ENCODE results near the gene MINDY4B. TPM values are rescaled to one million over a fixed set of nuclear protein-coding genes. Genes with fewer than 3 reads are reported as not detected.

Gene MINDY4B
- total RNA-seq, 1 donor from 2014 or later = not detected

DNA sequence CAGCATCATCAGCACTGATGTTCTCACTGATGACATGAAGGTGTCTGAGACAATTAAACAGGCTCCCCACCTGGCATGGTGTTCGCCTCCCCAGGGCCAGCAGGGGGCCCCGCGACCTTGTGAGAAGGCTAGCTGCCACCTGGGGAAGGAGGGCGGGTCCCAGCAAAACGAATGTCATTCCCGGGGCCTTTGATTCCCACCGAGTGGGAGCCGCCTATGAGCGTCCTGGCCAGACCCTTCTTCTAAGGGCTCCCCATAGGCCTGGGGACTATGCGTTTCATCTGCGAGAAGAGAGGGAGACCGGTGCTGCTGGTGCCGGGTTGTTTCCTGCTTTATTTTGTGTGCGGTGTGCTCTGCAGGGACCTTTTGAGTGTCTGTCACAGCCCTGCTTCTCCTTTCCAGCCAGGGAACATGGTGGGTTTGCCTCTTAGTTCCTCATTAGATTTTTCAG, 20.5 kb upstream of the MINDY4B start:
- peaks cover 3 to 8% (median 5%) of the 10 kb centered on the region in 3 donors for H3K27me3 ChIP-seq (ENCODE audit: control insufficient read depth in 3 of 3, insufficient read depth in 3 of 3, low read length in 3 of 3)
- H3K9me3 ChIP-seq (ENCODE audit: control insufficient read depth in 3 of 3, low read length in 3 of 3) = no peaks in the 10 kb centered on the region
- no peak overlapping the region for H3K9ac ChIP-seq (ENCODE audit: low read depth in 1 of 3, low read length in 3 of 3)
- H3K4me3 ChIP-seq (ENCODE audit: low read length in 3 of 3) = no peak overlapping the region
- H3K36me3 ChIP-seq (ENCODE audit: control insufficient read depth in 3 of 3, insufficient read depth in 3 of 3, low read length in 3 of 3) = no peaks in the 10 kb centered on the region
- H3K27ac ChIP-seq (ENCODE audit: low read depth, low read length) = no peak overlapping the region
- peaks cover 0 to 2% (median 0%) of the 10 kb centered on the region in 3 donors for H3K4me1 ChIP-seq (ENCODE audit: control insufficient read depth in 3 of 3, insufficient read depth in 3 of 3, low read length in 3 of 3)

DNA sequence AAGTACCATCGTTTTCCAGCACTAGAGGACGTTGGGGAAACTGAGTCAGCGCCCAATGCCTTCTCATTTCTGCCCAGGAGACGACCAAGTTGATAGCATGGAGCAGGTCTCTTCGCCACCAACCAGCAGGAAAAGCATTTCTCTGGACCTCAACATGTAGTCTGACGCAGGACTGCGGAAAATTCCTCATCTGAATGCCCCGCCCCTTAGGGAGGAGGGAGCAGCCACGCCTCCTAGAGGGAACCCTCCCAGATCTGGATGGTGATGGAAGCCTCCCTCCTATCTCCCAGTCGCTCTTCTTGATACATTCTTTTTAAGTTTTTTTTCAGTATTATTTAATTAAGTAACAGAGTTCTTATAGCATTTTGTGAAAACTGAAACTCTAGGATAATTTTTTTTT, 17.4 kb upstream of the MINDY4B start:
- Histone ChIP-seq H3K4me3 (ENCODE audit: low read length in 3 of 3) (no peak overlapping the region), H3K9ac (ENCODE audit: low read depth in 1 of 3, low read length in 3 of 3) (no peak overlapping the region), H3K4me1 (ENCODE audit: control insufficient read depth in 3 of 3, insufficient read depth in 3 of 3, low read length in 3 of 3) (peaks cover 0 to 2% (median 0%) of the 10 kb centered on the region in 3 donors), H3K36me3 (ENCODE audit: control insufficient read depth in 3 of 3, insufficient read depth in 3 of 3, low read length in 3 of 3) (no peaks in the 10 kb centered on the region), H3K27me3 (ENCODE audit: control insufficient read depth in 3 of 3, insufficient read depth in 3 of 3, low read length in 3 of 3) (peaks cover 3 to 10% (median 9%) of the 10 kb centered on the region in 3 donors), H3K9me3 (ENCODE audit: control insufficient read depth in 3 of 3, low read length in 3 of 3) (no peaks in the 10 kb centered on the region), H3K27ac (ENCODE audit: low read depth, low read length) (no peak overlapping the region)

DNA sequence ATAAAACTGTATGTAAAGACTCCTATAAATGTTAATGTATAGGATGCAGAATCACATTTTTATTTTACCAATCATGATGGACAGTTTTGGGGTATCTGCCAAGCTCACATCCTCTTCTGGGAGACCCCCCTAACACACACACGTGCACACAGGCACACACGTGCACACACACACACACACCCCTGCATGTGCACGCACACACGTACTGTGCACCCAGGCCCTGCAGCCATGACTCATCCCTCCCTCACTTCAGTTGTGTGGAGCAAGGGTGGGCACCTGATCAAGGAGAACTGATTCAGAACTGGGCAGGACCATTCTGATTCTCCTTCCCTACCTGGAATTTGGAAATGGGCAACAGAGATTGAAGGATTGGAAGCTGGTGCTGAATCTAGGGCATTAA, 16.0 kb upstream of the MINDY4B start:
- H3K36me3 ChIP-seq (ENCODE audit: control insufficient read depth in 3 of 3, insufficient read depth in 3 of 3, low read length in 3 of 3) = no peaks in the 10 kb centered on the region
- no peak overlapping the region for H3K9ac ChIP-seq (ENCODE audit: low read depth in 1 of 3, low read length in 3 of 3)
- peaks cover 3 to 10% (median 9%) of the 10 kb centered on the region in 3 donors for H3K27me3 ChIP-seq (ENCODE audit: control insufficient read depth in 3 of 3, insufficient read depth in 3 of 3, low read length in 3 of 3)
- H3K4me1 ChIP-seq (ENCODE audit: control insufficient read depth in 3 of 3, insufficient read depth in 3 of 3, low read length in 3 of 3) = peaks cover 0 to 2% (median 0%) of the 10 kb centered on the region in 3 donors
- H3K4me3 ChIP-seq (ENCODE audit: low read length in 3 of 3) = no peak overlapping the region
- H3K27ac ChIP-seq (ENCODE audit: low read depth, low read length) = no peak overlapping the region
- no peaks in the 10 kb centered on the region for H3K9me3 ChIP-seq (ENCODE audit: control insufficient read depth in 3 of 3, low read length in 3 of 3)

DNA sequence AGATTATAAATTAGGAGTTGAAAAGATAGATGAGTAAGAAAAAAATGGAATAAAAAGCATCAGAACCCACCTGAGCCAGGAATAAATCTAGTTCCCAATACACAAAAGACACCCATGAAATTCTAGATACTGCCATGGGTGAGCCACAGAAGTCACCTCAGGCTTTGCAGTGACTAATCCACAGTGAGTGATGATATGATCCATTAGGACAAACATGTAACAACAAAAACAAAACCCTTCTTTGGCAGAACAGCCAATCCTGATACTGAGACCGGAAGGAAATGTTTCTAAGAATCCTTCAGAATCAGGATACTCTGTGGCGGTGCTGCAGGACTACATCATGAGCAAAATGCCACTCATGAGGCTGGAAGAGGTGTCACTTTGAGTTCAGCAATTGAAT, 15.0 kb upstream of the MINDY4B start:
- Histone ChIP-seq H3K4me1 (ENCODE audit: control insufficient read depth in 3 of 3, insufficient read depth in 3 of 3, low read length in 3 of 3) (no peaks in the 10 kb centered on the region), H3K9ac (ENCODE audit: low read depth in 1 of 3, low read length in 3 of 3) (no peak overlapping the region), H3K36me3 (ENCODE audit: control insufficient read depth in 3 of 3, insufficient read depth in 3 of 3, low read length in 3 of 3) (no peaks in the 10 kb centered on the region), H3K9me3 (ENCODE audit: control insufficient read depth in 3 of 3, low read length in 3 of 3) (no peaks in the 10 kb centered on the region), H3K27ac (ENCODE audit: low read depth, low read length) (no peak overlapping the region), H3K4me3 (ENCODE audit: low read length in 3 of 3) (no peak overlapping the region), H3K27me3 (ENCODE audit: control insufficient read depth in 3 of 3, insufficient read depth in 3 of 3, low read length in 3 of 3) (peaks cover 0 to 5% (median 4%) of the 10 kb centered on the region in 3 donors)

DNA sequence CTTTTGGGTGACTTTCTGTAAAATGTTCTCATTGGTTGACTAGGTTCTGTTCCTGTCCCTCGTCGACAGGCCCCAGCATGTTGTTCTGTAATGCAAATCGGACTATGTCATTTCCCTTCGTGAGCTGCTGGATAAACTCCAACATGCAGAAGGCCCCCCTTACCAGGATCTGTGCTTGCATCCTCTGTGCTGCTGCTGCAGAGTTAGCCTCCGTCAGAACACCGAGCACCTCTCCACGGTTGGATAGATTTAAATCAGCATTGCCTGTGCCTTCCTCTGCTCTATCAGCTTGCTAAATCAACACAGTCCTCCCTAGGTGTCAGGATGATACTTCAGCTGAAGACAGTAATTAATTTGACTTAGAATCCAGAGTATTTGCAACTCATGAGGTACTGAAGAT, 12.7 kb upstream of the MINDY4B start:
- peaks cover 0 to 4% (median under 1%) of the 10 kb centered on the region in 3 donors for H3K4me1 ChIP-seq (ENCODE audit: control insufficient read depth in 3 of 3, insufficient read depth in 3 of 3, low read length in 3 of 3)
- peaks cover 0 to 4% (median 2%) of the 10 kb centered on the region in 3 donors for H3K27me3 ChIP-seq (ENCODE audit: control insufficient read depth in 3 of 3, insufficient read depth in 3 of 3, low read length in 3 of 3)
- H3K4me3 ChIP-seq (ENCODE audit: low read length in 3 of 3) = no peak overlapping the region
- no peaks in the 10 kb centered on the region for H3K36me3 ChIP-seq (ENCODE audit: control insufficient read depth in 3 of 3, insufficient read depth in 3 of 3, low read length in 3 of 3)
- no peak overlapping the region for H3K9ac ChIP-seq (ENCODE audit: low read depth in 1 of 3, low read length in 3 of 3)
- no peaks in the 10 kb centered on the region for H3K9me3 ChIP-seq (ENCODE audit: control insufficient read depth in 3 of 3, low read length in 3 of 3)
- no peak overlapping the region for H3K27ac ChIP-seq (ENCODE audit: low read depth, low read length)

DNA sequence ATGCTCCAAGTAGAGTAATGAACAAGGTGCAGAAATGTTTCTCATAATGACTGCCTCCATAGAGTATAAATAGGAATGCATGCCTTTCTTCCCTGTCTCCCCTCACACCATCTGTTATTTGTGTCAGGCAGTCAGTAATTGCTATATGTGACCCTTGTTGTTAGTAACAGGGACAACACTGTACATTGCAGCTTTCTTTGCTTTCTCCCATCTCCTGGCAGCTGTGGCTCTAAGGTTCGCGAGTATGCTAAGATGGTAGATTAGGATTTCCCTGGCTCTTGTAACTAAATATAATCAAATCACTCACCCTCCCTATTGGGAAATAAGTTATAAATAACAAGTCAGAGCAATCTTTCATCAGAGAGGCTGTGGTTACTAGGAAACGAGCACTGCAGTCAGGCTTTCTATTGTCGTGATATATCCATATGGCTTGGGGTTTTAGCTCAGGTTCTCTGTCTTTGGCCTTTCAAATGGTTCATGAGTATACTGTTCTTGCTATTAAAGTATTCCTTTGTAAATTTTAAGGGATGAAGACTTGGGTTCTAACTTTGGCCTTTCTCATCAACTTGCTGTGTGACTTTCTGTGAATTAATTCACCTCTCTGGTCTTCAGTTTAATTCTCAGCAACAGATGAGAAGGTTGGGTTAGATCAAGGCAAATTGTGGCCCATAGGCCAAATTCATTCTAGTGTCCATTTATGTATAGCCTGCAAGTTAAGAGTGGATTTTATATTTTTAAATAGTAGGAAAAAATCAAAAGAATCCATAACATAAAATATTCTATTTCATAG, 8.1 kb upstream of the MINDY4B start:
- Histone ChIP-seq H3K36me3 (ENCODE audit: control insufficient read depth in 3 of 3, insufficient read depth in 3 of 3, low read length in 3 of 3) (no peaks in the 10 kb centered on the region), H3K9me3 (ENCODE audit: control insufficient read depth in 3 of 3, low read length in 3 of 3) (no peaks in the 10 kb centered on the region), H3K27me3 (ENCODE audit: control insufficient read depth in 3 of 3, insufficient read depth in 3 of 3, low read length in 3 of 3) (peaks cover 0 to 4% (median 0%) of the 10 kb centered on the region in 3 donors), H3K4me3 (ENCODE audit: low read length in 3 of 3) (no peak overlapping the region), H3K4me1 (ENCODE audit: control insufficient read depth in 3 of 3, insufficient read depth in 3 of 3, low read length in 3 of 3) (peaks cover 0 to 4% (median 4%) of the 10 kb centered on the region in 3 donors), H3K9ac (ENCODE audit: low read depth in 1 of 3, low read length in 3 of 3) (no peak overlapping the region), H3K27ac (ENCODE audit: low read depth, low read length) (peak overlapping the region; percentile 1)

DNA sequence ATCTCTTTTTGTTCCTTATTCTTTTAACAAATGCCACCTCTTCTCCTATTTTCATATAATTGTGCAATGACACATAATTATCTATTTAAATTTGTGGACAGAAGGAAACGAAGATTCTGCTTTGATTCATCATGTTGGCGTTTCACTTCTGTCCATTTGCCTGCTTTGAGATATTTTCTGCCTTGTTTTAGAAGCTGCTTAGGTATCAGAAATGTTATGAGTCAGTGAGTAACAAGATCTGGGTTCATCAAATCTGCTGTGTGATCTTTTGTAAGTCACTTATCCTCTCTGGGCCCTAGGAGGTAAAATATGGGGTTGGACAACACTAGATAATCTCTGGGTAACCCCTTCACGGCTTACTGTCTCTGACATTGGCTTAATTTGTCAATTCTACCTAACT, 7.3 kb upstream of the MINDY4B start:
- Histone ChIP-seq H3K4me1 (ENCODE audit: control insufficient read depth in 3 of 3, insufficient read depth in 3 of 3, low read length in 3 of 3) (peaks cover 0 to 4% (median 4%) of the 10 kb centered on the region in 3 donors), H3K27ac (ENCODE audit: low read depth, low read length) (peak overlapping the region; percentile 1), H3K4me3 (ENCODE audit: low read length in 3 of 3) (no peak overlapping the region), H3K36me3 (ENCODE audit: control insufficient read depth in 3 of 3, insufficient read depth in 3 of 3, low read length in 3 of 3) (no peaks in the 10 kb centered on the region), H3K9ac (ENCODE audit: low read depth in 1 of 3, low read length in 3 of 3) (no peak overlapping the region), H3K9me3 (ENCODE audit: control insufficient read depth in 3 of 3, low read length in 3 of 3) (no peaks in the 10 kb centered on the region), H3K27me3 (ENCODE audit: control insufficient read depth in 3 of 3, insufficient read depth in 3 of 3, low read length in 3 of 3) (no peaks in the 10 kb centered on the region)

DNA sequence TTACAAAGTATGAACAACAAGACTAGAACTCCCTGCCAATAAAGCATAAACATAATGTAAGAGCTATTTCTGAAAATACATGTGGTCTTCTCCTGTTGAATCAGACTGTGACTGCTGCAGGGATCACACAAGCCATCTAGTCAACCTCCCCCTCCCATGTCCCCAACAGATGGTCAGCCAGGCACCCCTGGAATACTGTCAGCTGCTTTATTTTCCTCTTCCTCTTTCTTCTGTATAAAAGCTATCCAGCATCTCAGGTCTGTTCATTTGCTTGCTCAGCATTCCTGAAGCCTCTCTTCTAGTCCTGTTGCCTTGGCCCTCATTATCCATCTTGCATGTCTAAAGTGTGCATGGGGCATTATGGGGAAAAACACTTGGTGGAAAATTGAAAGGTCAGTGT, 6.5 kb upstream of the MINDY4B start:
- Histone ChIP-seq H3K4me1 (ENCODE audit: control insufficient read depth in 3 of 3, insufficient read depth in 3 of 3, low read length in 3 of 3) (peaks cover 0 to 4% (median 4%) of the 10 kb centered on the region in 3 donors), H3K36me3 (ENCODE audit: control insufficient read depth in 3 of 3, insufficient read depth in 3 of 3, low read length in 3 of 3) (no peaks in the 10 kb centered on the region), H3K9ac (ENCODE audit: low read depth in 1 of 3, low read length in 3 of 3) (no peak overlapping the region), H3K9me3 (ENCODE audit: control insufficient read depth in 3 of 3, low read length in 3 of 3) (peaks cover 0 to 2% (median 0%) of the 10 kb centered on the region in 3 donors), H3K27me3 (ENCODE audit: control insufficient read depth in 3 of 3, insufficient read depth in 3 of 3, low read length in 3 of 3) (no peaks in the 10 kb centered on the region), H3K27ac (ENCODE audit: low read depth, low read length) (no peak overlapping the region), H3K4me3 (ENCODE audit: low read length in 3 of 3) (no peak overlapping the region)

DNA sequence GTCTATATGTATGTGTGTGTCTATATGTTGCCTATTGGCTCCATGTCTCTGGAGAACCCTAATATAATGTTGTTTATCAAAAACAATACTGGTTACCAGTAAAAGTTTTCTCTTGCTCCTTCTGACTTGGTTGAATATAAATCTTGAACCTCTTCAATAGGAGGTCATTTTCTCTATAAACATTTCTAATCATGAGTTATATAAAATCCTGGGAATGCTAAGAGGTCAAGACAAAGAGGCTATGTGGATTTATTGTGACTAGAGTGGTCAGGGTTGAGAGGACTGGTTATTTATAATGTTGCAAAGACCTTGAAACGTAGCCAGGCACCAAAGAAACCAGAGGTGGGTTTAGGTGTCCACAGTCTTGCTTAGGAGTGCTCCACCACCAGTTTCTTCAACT, 1.2 kb upstream of the MINDY4B start:
- Histone ChIP-seq H3K9me3 (ENCODE audit: control insufficient read depth in 3 of 3, low read length in 3 of 3) (peaks cover 0 to 2% (median 0%) of the 10 kb centered on the region in 3 donors), H3K4me1 (ENCODE audit: control insufficient read depth in 3 of 3, insufficient read depth in 3 of 3, low read length in 3 of 3) (no peaks in the 10 kb centered on the region), H3K27ac (ENCODE audit: low read depth, low read length) (no peak overlapping the region), H3K4me3 (ENCODE audit: low read length in 3 of 3) (no peak overlapping the region), H3K9ac (ENCODE audit: low read depth in 1 of 3, low read length in 3 of 3) (no peak overlapping the region), H3K36me3 (ENCODE audit: control insufficient read depth in 3 of 3, insufficient read depth in 3 of 3, low read length in 3 of 3) (no peaks in the 10 kb centered on the region), H3K27me3 (ENCODE audit: control insufficient read depth in 3 of 3, insufficient read depth in 3 of 3, low read length in 3 of 3) (no peaks in the 10 kb centered on the region)

DNA sequence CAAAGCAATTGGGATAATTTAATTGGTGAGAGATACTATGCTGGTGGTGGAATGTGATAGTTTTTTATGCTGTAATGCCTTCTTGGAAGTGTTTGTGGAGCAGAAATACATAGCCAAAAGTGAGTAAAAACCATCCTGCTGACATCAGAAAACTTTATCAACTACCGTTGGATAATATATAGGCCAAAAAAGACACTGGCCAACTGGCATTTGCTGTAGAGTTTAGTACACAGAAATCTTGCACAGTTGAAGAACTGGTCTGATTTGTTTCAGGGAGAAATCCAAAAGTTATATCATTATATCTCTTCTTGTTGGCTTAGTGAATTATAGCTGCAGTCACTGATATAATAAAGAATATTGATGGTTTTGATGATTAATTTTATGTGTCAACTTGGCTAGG, 507 bp upstream of the MINDY4B start:
- Histone ChIP-seq H3K9ac (ENCODE audit: low read depth in 1 of 3, low read length in 3 of 3) (no peak overlapping the region), H3K36me3 (ENCODE audit: control insufficient read depth in 3 of 3, insufficient read depth in 3 of 3, low read length in 3 of 3) (no peaks in the 10 kb centered on the region), H3K4me3 (ENCODE audit: low read length in 3 of 3) (no peak overlapping the region), H3K4me1 (ENCODE audit: control insufficient read depth in 3 of 3, insufficient read depth in 3 of 3, low read length in 3 of 3) (no peaks in the 10 kb centered on the region), H3K9me3 (ENCODE audit: control insufficient read depth in 3 of 3, low read length in 3 of 3) (peaks cover 0 to 2% (median 0%) of the 10 kb centered on the region in 3 donors), H3K27ac (ENCODE audit: low read depth, low read length) (no peak overlapping the region), H3K27me3 (ENCODE audit: control insufficient read depth in 3 of 3, insufficient read depth in 3 of 3, low read length in 3 of 3) (no peaks in the 10 kb centered on the region)

All from skeletal muscle tissue (tissue), 4 donors.